Fibroblast of villous mesenchyme (primary cell): ENCODE results near the gene HOXB7. TPM values are rescaled to one million over a fixed set of nuclear protein-coding genes. Genes with fewer than 3 reads are reported as not detected.

Experiments
- DNase-seq: peaks from one replicate; pipeline ENCODE4 v3.0.0-alpha.2; 2010; ENCODE audit warnings: low read depth
- H3K4me3 ChIP-seq: 2 replicates; pipeline ENCODE4 v1.5.1; 2011; ENCODE audit warnings: low read depth, mild to moderate bottlenecking, low read length
- total RNA-seq: library from RNA; depleted of rRNA; stranded (reverse); fragments of >200 nt; gene quantifications from 2 replicates; pipeline ENCODE4 v1.2.3, GENCODE V29; 2012
- TF ChIP-seq, protein P1 (sequence below): IDR thresholded peaks from 2 replicates; pipeline ENCODE4 v1.5.1; 2012; ENCODE audit warnings: low read depth, mild to moderate bottlenecking, low read length; ENCODE audit not compliant: insufficient read depth

Gene HOXB7
- total RNA-seq, 1 donor, result 1.7 TPM

- no peak overlapping the region for H3K4me3 ChIP-seq
- no peak for DNase-seq
- TF ChIP-seq, protein P1, sequence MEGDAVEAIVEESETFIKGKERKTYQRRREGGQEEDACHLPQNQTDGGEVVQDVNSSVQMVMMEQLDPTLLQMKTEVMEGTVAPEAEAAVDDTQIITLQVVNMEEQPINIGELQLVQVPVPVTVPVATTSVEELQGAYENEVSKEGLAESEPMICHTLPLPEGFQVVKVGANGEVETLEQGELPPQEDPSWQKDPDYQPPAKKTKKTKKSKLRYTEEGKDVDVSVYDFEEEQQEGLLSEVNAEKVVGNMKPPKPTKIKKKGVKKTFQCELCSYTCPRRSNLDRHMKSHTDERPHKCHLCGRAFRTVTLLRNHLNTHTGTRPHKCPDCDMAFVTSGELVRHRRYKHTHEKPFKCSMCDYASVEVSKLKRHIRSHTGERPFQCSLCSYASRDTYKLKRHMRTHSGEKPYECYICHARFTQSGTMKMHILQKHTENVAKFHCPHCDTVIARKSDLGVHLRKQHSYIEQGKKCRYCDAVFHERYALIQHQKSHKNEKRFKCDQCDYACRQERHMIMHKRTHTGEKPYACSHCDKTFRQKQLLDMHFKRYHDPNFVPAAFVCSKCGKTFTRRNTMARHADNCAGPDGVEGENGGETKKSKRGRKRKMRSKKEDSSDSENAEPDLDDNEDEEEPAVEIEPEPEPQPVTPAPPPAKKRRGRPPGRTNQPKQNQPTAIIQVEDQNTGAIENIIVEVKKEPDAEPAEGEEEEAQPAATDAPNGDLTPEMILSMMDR, result no peak
Measured at GRCh38 chr17:48569240-48569582, 41.6 kb downstream of the HOXB7 start.

DNA sequence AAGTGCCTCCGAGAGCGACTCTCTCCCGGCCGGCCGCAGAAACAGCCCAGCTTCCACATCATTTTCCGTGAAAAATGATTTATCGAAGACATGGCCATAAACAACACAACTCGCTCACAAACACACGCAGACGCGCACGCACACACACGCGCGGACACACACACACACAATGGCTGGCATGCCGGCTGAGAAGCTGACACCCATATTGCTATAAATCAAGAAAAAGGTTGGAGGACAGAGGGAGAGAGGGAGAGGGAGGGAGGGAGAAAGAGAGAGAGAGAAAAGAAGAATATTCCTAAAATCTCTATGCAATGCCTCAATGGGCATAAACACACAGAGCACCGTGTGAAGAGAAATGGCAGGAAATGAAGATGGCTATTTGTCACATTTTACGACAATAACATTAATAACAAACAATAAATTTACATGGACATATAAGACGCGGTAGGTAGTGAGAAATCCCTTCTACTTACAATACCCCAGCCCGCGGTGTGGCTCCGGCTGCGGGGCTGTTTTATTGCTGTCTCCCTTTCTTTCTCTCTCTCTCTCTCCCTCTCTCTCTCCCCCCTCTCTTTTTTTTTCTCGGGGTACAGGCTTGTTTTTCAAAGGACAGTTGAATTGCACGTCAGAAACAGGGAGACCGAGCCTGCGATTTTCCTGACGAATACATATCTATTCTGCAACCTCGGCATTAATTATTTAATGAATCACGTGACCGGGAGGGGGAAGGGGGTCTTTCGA lies 42.1 kb downstream of the HOXB7 start:
- DNase-seq, result no peak
- TF ChIP-seq, protein P1, result no peak
- H3K4me3 ChIP-seq, result no peak overlapping the region

DNA sequence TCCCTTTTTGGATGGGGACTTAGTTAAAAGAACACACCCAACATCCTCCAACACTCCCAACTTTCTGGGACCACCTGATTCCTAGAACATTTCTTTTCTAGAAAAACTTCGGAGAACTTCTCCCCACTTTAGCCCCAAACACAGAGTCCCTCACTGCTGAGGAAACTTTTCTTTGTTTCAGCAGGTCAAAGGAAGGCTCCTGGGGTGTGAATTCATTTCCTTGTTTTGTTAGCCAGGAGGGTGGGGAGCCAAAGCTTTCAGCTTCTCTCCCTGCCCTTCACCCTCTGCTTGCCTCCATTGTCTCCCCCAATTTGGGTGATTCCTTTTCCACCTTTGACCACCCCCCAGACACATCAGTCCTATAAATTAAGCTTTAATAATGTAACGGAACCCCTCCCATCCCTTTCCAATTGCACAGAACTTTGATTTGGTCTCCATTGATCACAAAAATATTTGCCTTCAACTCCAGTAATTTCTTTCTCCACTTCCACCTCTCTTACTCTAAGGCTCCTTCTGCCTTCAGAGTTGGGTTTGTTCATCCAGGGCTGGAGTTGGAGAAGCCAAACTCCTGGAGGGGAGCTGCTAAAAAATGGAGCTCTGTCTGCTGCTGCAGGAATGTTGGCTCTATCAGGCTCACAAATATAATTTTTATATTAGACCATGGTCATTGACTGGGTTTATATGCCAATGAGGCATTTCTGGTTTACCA lies 43.0 kb downstream of the HOXB7 start:
- TF ChIP-seq, protein P1, result no peak
- no peak for DNase-seq
- no peak overlapping the region for H3K4me3 ChIP-seq

- H3K4me3 ChIP-seq, result no peak overlapping the region
- no peak for DNase-seq
- TF ChIP-seq, protein P1, result no peak
Measured at GRCh38 chr17:48567209-48567608, 43.6 kb downstream of the HOXB7 start.

DNA sequence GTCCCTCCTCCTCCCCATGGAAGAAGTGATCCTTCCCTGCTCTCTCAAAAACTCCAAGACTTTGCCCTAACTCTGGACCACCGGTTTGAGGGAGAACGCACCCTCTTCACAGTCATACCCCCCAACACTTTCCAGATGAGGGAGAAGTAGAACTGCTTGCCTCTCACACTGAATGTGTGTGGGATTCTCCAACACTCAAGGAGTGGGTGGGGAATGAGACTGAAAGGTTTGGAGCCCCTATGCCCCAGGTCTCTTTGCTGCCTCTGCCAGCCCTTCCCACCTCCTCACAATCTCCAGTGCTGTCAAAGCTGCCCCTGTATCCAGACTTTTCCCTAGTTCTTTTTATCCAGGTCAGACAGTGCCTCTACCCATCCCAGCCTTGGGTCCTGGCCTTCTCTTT lies 44.1 kb downstream of the HOXB7 start:
- TF ChIP-seq, protein P1, result no peak
- H3K4me3 ChIP-seq, result no peak overlapping the region
- DNase-seq, result no peak

DNA sequence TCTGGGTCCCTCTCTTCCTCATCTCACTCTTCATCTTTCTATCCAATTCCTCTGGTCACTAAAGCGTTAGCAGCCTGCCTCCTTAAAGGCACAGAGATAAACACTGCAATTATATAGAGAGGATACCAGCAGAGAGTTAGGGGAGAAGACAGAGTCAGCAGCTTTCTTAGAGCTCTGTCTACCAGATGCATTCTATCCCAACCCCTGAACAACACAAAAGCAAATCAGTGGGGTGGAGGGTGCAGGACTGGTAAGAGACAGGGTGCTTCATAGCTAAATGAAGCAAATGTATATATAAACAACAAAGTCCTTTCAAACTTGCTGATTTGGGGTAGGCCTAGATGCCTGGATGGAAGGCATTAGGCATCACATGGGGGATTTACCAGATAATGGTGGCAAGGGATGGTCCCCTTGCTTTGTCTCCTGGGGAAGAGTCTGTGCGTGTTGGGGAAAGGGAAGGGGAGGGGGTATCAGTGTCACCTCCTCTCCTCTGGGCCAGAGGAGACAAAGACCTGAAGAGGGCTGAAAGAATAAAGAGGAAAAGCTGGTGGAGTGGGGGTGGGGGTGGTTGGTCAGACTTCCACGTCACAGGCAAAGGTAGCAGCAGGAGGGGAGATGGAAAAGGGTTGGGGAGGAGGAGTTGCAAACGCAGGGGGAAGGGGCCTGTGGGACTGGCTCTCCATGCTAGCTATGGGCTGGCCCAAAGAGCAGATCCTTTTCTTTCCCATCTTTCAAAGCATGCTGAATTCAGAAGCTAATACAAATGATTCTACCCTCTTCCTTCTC lies 44.7 kb downstream of the HOXB7 start:
- no peak overlapping the region for H3K4me3 ChIP-seq
- TF ChIP-seq, protein P1, result no peak
- DNase-seq, result no peak
